HG02623 (cell line): Measurements from ENCODE around the gene PLA2R1.
"Not testable (repeated sequence)": the region's sequence is repeated elsewhere in the genome, so short reads cannot be mapped to it uniquely, and the experiment has no call there.

ENCODE experiments used
- ATAC-seq: cut with Tn5 transposase; IDR thresholded peaks from one replicate; pipeline ENCODE4 v1.9.1; 2021; ENCODE audit warnings: moderate library complexity; ENCODE audit not compliant: unreplicated experiment

PLA2R1 gene

DNA sequence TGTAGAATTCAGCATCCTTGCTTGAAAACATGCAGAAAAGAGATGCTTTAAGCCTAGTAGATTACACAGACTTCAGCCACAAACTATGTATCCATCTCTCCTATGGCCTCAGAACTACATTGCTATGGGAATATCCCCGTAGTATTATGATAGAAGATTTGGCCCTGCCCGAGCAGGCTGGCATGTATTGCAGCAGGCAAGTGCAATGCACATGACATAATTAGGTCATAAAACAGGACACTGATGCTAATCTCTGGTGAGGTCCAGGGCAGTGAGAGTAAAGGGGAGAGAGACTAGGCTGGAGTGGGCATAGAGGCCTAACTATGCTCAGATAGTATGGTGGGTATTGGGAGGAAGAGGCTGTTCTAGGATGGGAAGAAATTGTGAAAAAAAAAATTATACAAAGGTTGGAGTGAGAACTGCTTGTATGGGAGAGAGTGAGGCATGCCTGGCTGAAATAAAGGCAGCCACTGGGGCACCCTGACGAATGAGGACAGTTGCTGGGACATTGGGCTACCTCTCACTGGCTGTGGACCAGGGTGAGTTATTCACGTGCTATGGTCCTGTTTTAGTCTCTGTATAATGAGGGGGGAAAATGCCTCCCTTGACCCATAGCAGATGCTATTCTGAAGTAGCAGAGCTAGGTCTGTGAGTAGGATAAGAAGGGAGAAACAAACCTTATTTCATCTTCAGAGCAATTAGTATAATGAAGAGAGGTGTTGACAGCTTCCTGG, 1.6 kb upstream of the PLA2R1 start:
- ATAC-seq: no peak

DNA sequence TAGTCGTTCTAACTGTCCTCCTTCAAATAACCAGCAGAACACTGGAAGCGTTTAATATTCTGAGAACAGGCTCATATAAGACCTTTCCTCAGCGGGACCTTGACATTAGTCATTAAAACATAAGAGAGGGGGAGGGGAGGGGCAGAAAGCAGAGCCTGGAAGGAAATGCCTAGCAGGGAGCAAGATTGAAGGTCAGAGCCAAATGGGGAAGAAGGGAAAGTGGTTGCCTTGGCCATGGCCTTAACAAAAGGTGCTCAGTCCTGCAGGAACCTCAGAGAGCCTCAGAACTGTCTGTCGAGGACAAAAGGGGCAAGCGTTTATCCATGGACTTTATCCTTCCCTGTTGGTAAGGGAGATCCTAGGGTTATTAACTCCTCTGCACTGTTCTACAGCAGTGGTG, 856 bp upstream of the PLA2R1 start:
- no peak for ATAC-seq

DNA sequence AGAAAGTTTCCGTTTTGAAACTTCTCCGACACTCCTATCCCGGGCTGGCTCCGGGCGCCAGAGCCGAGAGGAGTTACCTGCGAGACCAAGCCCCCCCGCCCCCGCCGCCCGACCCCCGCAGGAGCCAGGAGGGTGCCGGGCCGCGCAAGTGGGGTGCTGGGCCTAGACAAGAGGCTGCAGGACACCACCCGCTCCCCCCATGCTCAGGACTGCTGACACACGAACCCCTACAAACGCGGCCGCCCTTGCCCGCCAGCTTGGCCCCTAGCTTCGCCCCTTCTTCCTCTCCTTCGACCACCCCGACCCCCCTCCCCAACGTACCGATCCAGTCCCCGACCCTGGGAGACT, 497 bp downstream of the PLA2R1 start:
- no peak for ATAC-seq

DNA sequence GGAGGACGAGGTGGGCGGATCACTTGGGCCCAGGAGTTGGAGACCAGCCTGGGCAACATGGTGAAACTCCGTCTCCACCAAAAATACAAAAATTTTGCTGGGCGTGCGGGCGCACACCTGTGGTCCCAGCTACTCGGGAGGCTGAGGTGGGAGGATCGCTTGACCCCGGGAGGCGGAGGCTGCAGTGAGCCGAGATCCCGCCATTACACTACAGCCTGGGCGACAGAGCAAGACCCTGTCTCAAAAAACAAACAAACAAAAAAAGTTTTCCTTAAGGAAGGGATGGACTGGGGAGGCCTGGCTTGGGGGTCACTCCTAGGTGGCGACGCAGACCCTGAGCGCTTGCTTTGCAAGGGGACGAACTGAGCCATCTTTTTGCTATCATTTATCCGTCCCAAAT, 882 bp downstream of the PLA2R1 start:
- no peak for ATAC-seq

DNA sequence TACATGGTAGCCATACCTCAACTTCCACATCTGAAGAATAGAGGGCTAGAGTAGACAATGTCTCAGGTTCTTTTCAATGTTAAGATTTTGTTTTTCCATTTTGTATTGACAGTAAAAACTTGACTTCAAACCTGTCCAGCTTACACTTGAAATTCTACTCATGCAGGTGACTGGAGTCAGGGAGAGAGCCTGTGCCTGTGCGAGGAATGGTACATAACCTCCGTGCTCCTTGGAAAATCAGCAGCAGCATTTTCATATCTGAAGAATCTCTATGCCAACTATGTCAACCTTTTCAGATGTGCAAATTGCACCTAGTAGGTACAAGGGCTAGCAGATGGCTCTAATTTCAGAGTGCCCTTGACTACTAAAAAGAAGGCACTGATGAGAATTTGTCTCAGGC, 2.1 kb downstream of the PLA2R1 start:
- no peak for ATAC-seq

DNA sequence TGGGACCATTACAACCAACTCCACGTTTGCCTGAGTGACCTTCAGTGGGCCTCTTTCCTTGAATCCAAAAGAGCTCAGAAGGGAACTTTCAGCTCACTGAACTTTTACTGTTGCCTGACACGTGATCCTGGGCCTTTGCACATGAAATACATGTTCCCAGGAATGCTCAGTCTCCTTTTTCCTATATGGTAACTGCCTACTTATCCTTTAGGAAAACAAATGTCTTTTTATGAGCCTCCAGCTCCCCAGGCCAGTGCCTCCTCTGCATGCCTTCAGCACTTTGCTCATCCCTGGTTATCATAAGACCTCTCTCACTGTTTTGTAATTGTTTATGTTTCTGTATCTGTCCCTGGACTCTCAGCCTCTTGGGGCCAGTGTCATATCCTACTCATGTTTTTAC, 5.1 kb downstream of the PLA2R1 start:
- no peak for ATAC-seq

DNA sequence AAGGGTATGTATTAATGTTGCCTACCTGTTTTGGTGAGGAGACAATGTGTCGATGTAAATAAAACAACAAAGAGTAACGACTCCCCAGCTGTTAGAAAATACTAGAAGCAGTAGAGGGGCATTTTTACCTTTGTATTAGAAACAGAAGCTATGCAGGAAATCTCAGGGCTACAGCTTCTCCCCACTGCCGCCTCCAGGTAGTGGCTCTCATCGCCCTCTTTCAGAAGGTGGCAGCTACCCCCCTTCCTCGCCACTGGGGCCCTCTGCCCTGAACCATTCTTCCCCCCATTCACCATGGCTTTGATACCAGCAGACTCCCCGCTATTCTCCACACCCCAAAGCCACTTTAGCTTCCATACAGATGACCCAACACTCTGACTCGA, 6.7 kb downstream of the PLA2R1 start:
- ATAC-seq: no peak

DNA sequence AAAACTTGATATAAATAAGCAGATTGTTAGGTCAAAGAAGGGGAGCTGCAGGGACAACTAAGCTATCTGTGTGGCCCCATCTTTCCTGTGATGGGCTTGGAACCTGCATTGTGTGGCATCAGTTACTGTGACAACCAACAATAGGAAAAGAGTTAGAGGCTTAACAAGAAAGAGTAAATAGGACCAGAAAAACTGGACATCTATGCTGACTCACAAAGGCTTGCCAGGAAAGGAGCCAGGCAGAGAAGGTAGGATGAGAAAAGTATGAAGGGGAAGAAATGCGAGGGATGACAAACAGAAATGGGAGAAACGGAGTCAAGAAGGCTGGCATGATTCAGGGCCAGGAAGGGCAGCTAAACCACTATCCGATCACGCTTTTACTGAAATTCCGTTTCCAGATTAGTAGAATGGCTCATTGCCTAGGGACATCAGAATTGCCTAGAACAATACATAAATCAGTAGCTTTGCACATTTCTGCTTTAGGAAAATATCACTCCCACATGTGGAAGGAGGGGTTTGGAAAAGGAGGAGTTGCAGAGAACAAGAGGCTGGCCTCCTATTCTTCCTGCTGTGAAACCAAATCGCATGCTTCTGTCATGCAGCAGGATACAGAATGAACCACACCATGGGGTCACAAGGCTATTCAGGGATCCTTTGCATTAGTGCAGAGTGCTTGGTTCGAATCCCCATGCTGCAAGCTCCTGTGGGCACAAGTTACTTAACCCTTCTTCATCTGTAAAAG, 7.3 kb downstream of the PLA2R1 start:
- ATAC-seq: no peak

DNA sequence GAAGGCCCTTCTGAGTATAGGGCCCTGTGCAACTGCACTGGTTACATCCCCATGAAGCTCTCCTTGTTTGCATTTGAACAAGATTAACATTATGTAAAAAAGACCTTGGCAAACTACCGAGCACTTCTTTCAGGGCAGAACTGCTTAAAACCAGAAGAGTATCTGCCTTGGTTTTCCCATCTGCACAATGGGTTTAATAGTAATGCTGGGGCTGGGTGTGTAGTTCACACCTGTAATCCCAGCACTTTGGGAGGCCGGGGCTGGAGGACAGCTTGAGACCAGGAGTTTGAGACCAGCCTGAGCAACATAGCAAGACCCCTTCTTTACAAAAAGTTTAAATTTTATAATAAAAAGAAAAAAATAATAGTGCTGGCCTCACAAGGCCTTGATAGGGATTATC, 8.5 kb downstream of the PLA2R1 start:
- ATAC-seq: no peak

DNA sequence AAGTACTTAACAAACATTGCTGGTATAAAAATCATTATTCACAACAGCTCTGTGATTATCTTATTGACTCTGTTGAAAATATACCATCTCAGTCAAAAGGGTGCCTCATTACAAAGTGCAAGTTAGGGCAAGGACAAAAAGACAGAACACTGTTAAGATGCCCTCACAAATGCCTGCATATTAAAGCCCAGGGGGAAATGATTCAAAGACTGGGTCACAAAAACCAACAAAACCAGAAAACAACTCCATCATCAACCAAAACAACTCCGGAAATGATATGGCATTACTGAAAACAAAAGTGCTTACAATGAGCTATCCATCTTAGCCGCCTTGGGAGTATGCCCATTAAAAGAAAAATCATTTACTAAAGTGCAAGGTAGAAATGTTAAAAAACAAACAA, 9.9 kb downstream of the PLA2R1 start:
- ATAC-seq: no peak

DNA sequence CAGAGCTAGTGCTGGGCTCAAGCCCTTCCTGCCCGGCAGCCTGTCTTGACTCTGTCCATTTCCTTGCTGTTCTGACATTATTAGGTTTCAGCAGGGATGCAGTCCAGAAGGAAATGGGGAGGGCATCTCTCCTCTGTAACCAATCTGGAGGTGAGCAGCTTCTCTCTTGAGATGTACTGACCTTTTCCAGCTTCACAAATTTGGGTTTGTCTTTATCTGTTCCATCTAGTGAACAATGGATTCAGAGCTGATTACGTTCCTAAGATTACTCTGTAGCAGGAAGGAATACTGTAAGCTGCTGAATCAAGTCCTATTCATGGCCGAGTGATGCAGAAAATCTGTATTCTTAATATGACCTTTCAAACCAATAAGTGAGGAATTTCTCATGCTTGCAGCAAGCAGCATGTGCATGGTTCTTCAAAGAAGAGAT, 11.0 kb downstream of the PLA2R1 start:
- ATAC-seq: no peak

DNA sequence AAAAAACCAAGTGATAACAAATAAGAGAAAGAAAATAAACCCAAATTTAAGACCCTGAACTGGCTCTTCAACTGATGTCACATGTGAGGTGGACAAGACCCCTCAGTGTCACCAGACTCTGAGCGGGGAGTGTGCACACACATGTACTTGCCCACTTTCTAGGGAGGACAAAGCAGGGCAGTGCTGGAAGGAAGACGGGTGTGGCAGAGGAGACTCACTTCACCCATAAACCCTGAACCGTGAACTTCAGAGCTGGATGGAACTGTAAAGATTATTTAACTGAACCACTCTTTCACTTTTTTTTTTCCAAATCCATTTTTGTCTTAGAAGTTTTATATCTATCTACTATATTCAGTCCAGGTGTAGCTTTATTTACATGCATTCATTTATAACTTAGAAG, 12.3 kb downstream of the PLA2R1 start:
- ATAC-seq: no peak

DNA sequence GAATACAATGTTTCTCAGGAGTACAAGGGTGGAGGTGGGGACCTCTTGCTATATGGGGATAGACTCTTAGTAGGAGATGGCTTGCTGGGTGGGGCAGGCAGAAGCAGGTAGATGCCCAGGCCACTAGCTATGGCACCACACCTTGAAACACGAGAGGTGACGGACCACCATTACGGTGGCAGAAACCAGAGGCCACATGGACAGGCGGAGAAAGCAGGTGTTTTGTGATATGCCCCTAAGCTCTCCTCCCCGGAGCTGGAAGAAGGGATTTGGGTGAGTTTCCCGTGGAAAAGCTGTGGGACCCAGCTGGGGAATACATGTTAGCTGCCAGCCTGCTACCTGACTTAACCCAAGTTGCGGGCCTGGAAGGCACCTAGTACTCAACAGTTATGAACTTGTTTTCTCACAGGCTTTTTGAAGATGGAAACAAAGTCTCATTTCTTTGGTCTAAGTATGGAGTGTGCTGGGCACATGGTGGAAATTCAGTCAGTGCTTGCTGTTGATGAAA, 16.7 kb downstream of the PLA2R1 start:
- ATAC-seq: no peak

DNA sequence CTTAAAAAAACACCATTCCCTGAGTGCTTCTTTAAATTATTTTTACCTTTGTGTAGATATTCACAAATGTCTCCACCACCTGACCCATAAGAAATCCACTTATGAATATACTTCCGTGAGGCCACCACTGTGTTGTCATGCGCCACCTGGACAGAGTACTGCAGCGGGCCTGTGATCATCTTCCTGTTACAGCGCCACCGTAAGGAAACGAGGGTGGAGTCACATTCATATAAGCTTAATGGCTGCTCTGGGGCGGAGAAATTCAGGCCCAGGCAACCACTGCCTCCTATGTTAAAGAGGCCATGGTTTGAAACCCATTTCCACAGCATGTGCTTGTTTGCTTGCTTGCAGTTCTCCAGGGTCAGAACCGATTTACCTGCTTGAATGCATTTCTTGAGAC, 17.7 kb downstream of the PLA2R1 start:
- no peak for ATAC-seq

DNA sequence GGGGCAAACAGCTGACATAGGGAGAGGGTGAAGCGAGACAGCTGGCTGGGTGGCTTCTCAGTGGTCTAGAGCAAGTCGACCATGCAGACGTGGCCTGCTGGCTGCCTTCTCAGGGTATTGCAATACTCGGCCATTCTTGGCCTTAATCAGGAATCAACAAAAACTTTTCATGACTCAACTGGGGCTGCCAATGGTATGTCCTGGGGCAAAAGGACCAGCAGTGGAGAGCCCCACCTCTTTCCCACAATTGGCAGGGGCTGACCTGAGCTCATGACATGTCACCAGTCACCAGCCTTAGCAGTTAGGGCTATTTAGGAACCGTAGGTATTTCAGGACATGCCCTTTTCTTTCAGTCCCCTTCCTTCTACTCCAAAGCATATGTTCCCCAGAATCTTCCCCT, 19.1 kb downstream of the PLA2R1 start:
- no peak for ATAC-seq

DNA sequence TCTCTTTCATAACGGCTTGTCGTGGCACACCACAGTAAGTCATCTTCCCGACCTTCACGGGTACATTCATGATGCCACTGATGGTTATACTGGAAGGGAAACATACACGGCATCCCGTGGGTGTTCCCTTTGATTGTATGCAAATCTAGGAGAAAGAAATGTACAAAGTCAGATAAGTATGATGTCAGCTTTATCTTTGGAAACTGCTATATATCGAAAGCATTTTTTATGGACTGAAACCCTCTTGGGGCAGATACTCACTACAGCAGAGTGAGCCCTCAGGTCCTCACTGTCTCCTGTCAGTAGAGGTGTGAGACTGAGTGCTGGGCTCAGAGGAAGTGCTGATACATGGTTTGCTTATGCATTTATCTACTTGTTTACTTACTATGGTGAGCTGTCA, 20.4 kb downstream of the PLA2R1 start:
- no peak for ATAC-seq

DNA sequence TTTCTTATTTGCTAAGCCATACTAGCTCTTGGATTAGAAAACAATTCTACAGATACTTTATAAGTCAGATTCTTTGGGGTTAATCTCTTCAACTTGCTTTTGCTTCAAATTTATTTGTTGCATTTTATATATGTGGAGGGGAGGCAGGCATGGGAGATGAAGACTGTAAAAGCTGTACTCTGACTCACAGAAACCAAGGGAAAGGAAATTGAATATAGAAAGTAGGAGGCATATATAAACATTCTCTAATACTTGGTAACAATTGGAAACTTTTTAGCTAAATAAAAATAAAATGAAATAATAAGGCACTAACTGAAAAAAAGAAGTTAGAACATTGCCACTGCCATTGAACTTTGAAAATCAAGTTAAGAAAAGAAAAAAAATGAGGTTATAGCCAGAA, 21.3 kb downstream of the PLA2R1 start:
- ATAC-seq: no peak

DNA sequence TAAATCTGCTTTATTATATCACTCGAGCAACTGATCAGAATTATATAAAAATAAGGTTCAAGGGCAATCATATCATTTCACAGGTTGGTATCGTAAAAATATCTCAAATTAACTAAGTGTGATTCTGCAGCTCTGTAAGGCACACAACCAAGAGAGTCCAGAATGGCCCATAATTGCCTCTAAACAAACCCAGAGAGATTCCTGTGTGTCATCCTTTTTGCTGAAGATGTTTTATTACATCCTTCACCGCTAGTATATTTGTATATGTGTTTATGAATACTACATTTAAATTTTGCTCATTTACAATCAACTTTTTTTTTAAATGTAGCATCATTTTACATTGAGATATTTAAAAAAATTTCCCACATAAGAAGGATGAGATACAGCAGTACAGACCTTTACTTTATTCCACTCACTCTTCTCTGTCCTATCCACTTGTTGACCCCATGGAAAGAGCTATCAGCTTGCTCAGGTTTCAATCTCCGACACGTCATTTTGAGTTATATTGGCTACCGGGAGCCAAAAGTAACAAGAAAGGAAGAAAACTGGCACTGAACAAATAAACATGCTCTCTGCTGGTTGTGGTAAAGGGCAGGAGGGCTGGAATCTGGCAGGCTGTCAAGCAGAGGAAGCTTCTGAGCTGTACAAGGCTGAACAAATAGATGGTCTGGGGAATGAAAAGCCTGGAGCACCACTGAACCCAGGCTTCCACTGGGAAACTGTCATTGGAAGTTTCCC, 23.1 kb downstream of the PLA2R1 start:
- no peak for ATAC-seq

DNA sequence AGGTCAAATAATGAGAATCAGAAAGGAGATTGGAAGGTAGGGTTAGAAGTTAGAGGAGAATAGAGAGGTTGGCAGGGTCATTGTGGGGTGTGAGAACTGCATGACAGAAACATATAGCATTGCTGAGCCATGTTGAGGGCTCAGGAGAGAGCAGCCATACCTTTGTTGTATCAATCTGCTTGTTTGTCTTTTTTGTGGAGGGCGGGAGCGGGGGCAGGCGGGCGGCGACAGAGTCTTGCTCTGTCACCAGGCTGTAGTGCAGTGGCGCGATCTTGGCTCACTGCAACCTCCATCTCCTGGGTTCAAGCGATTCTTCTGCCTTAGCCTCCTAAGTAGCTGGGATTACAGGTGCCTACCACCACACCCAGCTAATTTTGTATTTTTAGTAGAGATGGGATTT, 23.8 kb downstream of the PLA2R1 start:
- not testable (repeated sequence) for ATAC-seq

DNA sequence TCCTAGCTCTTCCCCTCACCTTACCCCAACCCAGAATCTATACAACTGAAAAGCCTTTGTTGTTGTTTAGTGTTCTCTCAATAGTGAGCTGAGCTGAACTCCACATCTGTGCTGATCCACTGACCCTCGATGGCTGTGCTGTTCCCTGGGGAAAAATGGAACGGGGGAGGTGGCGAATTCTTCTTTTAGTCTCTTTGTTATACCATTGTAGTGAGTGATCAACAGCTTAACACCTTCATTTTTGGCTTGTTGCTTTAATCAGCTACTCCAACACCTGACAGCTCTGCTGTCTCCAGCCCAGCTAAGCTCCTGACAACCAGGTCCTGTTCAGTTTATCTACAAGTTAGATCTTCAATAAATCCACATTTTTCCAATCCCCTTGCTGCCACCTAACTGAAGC, 25.7 kb downstream of the PLA2R1 start:
- no peak for ATAC-seq

DNA sequence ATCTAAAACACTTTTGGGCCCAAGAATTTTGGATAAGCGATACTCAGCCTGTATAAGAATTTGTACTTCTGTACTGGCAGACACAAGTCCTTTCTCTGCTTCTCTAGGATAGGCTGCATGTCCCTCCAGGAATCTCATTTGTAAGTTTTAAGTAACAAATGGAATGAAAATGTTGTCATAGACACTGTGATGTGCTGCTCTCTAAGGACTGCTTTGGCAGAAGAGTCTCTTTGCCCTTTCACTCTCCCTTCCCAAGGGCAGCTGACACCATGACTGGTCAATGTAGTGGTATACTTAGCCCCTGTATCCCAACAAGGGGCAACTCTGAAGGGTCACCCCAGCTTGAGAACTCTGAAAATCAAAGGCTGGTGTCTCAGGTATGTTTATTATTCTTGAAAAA, 27.3 kb downstream of the PLA2R1 start:
- ATAC-seq: no peak

DNA sequence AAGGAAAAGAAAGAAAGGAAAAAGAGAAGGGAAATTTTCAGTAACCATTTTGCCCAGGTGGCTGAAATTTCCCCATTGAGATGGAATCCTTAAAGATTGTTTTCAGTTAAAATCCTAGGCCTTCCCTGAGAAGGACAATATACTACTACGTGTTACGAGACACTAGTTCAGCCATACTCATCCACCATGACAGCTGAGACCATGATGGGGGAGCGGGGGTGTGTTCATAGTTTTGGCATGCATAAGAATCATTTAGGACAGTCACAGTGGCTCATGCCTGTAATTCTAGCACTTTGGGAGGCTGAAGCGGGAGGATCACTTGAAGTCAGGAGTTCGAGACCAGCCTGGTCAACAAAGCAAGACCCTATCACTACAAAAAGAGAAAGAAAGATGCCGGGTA, 28.0 kb downstream of the PLA2R1 start:
- ATAC-seq: no peak
